DND-41 (cell line): Measurements from ENCODE around the gene IPCEF1.

Experiments
- ATAC-seq: fragments of 200-7000 bp; cut with Tn5 transposase; 3 replicates; pipeline ENCODE4 v1.9.1; 2021; ENCODE audit warnings: low read depth; ENCODE audit not compliant: insufficient read depth
- DNase-seq: peaks from one replicate; pipeline ENCODE4 v3.0.0-alpha.2; 2020
- H2AFZ ChIP-seq: 2 replicates; pipeline ENCODE4 v1.6.0; 2012; ENCODE audit warnings: low read depth, low read length
- H3K27ac ChIP-seq: 2 replicates; pipeline ENCODE4 v1.5.1; 2012; ENCODE audit warnings: low read length, inconsistent platforms
- H3K27me3 ChIP-seq: fragments of 200-600 bp; sonication (generic); 2 replicates; pipeline ENCODE4 v1.6.0; 2012; ENCODE audit warnings: low read length, mild to moderate bottlenecking, inconsistent platforms; ENCODE audit not compliant: insufficient read depth, poor library complexity
- H3K36me3 ChIP-seq: 2 replicates; pipeline ENCODE4 v1.5.1; 2012; ENCODE audit warnings: low read length, inconsistent platforms; ENCODE audit not compliant: insufficient read depth
- H3K4me1 ChIP-seq: 2 replicates; pipeline ENCODE4 v1.5.1; 2012; ENCODE audit warnings: mild to moderate bottlenecking, low read length; ENCODE audit not compliant: insufficient read depth
- H3K4me2 ChIP-seq: 2 replicates; pipeline ENCODE4 v1.6.0; 2012; ENCODE audit warnings: mild to moderate bottlenecking, moderate library complexity, low read length, inconsistent platforms; ENCODE audit not compliant: insufficient read depth
- H3K4me3 ChIP-seq, 2 experiments: fragments of 200-600 bp in 1 of 2; shearing (Covaris generic) in 1 of 2; 2 replicates each; pipeline ENCODE4 v1.5.1; 2012 to 2016; ENCODE audit warnings: inconsistent platforms in 2 of 2, low read length in 2 of 2, mild to moderate bottlenecking in 2 of 2, low read depth in 1 of 2, moderate library complexity in 1 of 2
- H3K79me2 ChIP-seq: 2 replicates; pipeline ENCODE4 v1.6.0; 2012; ENCODE audit warnings: low read length, inconsistent platforms; ENCODE audit not compliant: insufficient read depth
- H3K9ac ChIP-seq: 2 replicates; pipeline ENCODE4 v1.6.0; 2012; ENCODE audit warnings: low read depth, mild to moderate bottlenecking, inconsistent platforms, low read length, moderate library complexity
- H3K9me3 ChIP-seq: 2 replicates; pipeline ENCODE4 v1.5.1; 2012; ENCODE audit warnings: low read length, moderate library complexity, mild to moderate bottlenecking, inconsistent platforms; ENCODE audit not compliant: insufficient read depth, severe bottlenecking
- H4K20me1 ChIP-seq: 2 replicates; pipeline ENCODE4 v1.6.0; 2012; ENCODE audit warnings: low read length; ENCODE audit not compliant: insufficient read depth
- EZH2 ChIP-seq: IDR thresholded peaks from 3 replicates; pipeline ENCODE4 v1.6.1; 2012; ENCODE audit warnings: borderline replicate concordance, low read depth, mild to moderate bottlenecking, moderate library complexity, low read length, inconsistent platforms; ENCODE audit not compliant: severe bottlenecking
- TF ChIP-seq, protein P1 (sequence below): IDR thresholded peaks from 2 replicates; pipeline ENCODE4 v1.5.1; 2012; ENCODE audit warnings: borderline replicate concordance, low read length, moderate library complexity, mild to moderate bottlenecking; ENCODE audit not compliant: poor library complexity, severe bottlenecking; ENCODE audit errors: extremely low read depth

IPCEF1 gene, protein sequence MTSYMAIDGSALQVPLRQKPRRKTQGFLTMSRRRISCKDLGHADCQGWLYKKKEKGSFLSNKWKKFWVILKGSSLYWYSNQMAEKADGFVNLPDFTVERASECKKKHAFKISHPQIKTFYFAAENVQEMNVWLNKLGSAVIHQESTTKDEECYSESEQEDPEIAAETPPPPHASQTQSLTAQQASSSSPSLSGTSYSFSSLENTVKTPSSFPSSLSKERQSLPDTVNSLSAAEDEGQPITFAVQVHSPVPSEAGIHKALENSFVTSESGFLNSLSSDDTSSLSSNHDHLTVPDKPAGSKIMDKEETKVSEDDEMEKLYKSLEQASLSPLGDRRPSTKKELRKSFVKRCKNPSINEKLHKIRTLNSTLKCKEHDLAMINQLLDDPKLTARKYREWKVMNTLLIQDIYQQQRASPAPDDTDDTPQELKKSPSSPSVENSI

DNA sequence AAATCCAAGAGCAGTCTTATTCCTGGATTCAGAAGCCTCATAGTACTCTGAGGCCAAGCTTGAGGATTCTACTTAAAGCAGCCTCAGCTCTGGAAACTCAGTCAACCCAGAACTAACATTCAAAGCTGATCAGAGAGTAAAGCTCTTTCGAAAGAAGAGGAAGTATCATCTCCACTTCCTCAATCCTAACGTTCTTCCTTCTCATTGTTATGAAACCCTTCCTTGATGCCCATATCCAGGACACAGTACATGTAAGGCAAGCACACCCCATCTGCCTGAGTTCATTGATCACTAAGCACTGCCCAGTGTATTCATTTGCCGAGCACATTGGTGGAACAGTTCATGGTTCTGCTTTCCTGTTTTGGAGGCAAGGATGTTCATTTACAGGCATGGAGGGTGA is at the start of gene IPCEF1:
Gene IPCEF1, minus strand, starts transcription at position 114 of the 400 bp plus-strand sequence. CDS start 90,856 bp downstream, outside the sequence.
- H3K27me3 ChIP-seq, result no peaks in the 10 kb centered on the region
- H3K4me1 ChIP-seq, result no peaks in the 10 kb centered on the region
- H3K9me3 ChIP-seq, result no peaks in the 10 kb centered on the region
- no peak within 1 kb of the TSS for H3K27ac ChIP-seq
- no peaks in the 10 kb centered on the region for H4K20me1 ChIP-seq
- H3K9ac ChIP-seq, result no peak within 1 kb of the TSS
- no peak within 1 kb of the TSS for H3K4me2 ChIP-seq
- H3K79me2 ChIP-seq, result no peaks in the 10 kb centered on the region
- H2AFZ ChIP-seq, result no peak within 1 kb of the TSS; the same call in 1 of the 2 replicates
- ATAC-seq (no peak), DNase-seq (no peak)
- no peak within 1 kb of the TSS for H3K4me3 ChIP-seq
- TF ChIP-seq, protein P1, sequence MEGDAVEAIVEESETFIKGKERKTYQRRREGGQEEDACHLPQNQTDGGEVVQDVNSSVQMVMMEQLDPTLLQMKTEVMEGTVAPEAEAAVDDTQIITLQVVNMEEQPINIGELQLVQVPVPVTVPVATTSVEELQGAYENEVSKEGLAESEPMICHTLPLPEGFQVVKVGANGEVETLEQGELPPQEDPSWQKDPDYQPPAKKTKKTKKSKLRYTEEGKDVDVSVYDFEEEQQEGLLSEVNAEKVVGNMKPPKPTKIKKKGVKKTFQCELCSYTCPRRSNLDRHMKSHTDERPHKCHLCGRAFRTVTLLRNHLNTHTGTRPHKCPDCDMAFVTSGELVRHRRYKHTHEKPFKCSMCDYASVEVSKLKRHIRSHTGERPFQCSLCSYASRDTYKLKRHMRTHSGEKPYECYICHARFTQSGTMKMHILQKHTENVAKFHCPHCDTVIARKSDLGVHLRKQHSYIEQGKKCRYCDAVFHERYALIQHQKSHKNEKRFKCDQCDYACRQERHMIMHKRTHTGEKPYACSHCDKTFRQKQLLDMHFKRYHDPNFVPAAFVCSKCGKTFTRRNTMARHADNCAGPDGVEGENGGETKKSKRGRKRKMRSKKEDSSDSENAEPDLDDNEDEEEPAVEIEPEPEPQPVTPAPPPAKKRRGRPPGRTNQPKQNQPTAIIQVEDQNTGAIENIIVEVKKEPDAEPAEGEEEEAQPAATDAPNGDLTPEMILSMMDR, result no peak
- no peak for TF ChIP-seq EZH2
- no peaks in the 10 kb centered on the region for H3K36me3 ChIP-seq

DNA sequence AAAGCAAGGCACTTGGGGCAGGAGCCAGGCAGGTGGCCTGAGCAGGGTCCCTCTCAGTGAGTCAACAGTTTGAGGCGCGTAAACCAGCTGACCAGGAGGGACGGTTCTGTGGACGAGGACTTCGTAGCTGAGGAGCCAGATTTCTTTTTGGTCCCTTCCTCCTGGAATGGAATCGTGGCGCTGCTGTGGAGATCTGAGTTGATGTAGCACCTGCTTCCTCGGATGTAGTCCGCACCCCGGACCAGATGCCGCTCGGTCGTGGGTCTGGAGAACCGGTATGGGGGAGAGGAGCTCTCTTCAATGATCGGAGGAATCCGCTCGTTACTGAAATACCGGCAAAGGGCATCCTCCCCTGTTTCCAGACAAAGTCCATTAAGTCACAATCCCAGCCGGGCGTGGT is 49.7 kb upstream of the IPCEF1 start:
- H3K4me3 ChIP-seq, result no peak overlapping the region
- H3K79me2 ChIP-seq, result no peaks in the 10 kb centered on the region
- H3K27me3 ChIP-seq, result no peaks in the 10 kb centered on the region
- no peaks in the 10 kb centered on the region for H4K20me1 ChIP-seq
- H3K4me2 ChIP-seq, result no peak overlapping the region
- no peak overlapping the region for H2AFZ ChIP-seq
- ATAC-seq (no peak), DNase-seq (no peak)
- H3K4me1 ChIP-seq, result no peaks in the 10 kb centered on the region
- TF ChIP-seq, protein P1, result no peak
- TF ChIP-seq EZH2, result no peak
- no peak overlapping the region for H3K9ac ChIP-seq
- no peaks in the 10 kb centered on the region for H3K9me3 ChIP-seq
- H3K36me3 ChIP-seq, result no peaks in the 10 kb centered on the region
- no peak overlapping the region for H3K27ac ChIP-seq

DNA sequence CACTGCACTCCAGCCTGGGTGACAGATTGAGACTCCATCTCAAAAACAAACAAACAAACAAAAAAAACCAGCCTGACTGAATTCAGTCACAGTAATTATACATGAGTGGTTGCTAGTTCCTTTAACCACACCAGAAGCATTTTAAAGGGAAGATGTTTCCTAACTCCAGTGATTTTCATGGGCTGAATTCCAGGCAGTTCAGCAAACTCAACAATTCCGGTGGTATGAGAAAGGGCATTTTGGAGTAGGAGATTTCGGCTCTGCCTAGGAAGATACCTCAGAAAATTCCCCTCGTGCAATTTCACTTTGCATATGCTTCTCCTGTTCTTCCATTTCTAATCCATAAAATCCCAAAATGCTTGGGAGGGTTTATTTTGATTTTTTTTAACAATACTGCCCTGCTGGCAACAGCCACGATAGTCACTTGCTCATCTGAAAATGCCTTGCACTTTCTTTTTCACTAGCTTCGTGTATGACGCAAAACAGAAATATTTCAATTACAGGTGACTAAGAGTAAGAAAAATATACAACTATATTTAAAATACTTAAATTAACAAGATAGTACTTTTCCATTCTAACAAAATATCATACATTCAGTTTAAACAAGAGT is 48.3 kb upstream of the IPCEF1 start:
- no peaks in the 10 kb centered on the region for H3K9me3 ChIP-seq
- no peak overlapping the region for H3K4me3 ChIP-seq
- DNase-seq, result no peak
- TF ChIP-seq, protein P1, result no peak
- no peak for TF ChIP-seq EZH2
- H3K79me2 ChIP-seq, result no peaks in the 10 kb centered on the region
- H3K4me1 ChIP-seq, result no peaks in the 10 kb centered on the region
- H3K27ac ChIP-seq, result no peak overlapping the region
- no peak overlapping the region for H3K9ac ChIP-seq
- ATAC-seq, result no peak
- no peak overlapping the region for H3K4me2 ChIP-seq
- H3K36me3 ChIP-seq, result no peaks in the 10 kb centered on the region
- H2AFZ ChIP-seq, result no peak overlapping the region
- no peaks in the 10 kb centered on the region for H4K20me1 ChIP-seq
- H3K27me3 ChIP-seq, result no peaks in the 10 kb centered on the region
